Glutamatergic neuron (in vitro differentiated cells): Measurements from ENCODE around the gene ATG14. TPM values are rescaled to one million over a fixed set of nuclear protein-coding genes. Genes with fewer than 3 reads are reported as not detected.

ENCODE experiments used
- DNase-seq: peaks from one replicate; pipeline ENCODE4 v3.0.0; 2022
- H3K27ac Mint-ChIP-seq: one replicate; pipeline ENCODE4 v1.8.0; 2020; ENCODE audit warnings: mild to moderate bottlenecking, mixed read lengths, inconsistent platforms; ENCODE audit not compliant: unreplicated experiment
- H3K27me3 Mint-ChIP-seq: one replicate; pipeline ENCODE4 v1.8.0; 2020; ENCODE audit warnings: mild to moderate bottlenecking, moderate library complexity, mixed read lengths, inconsistent platforms; ENCODE audit not compliant: unreplicated experiment
- H3K36me3 Mint-ChIP-seq: one replicate; pipeline ENCODE4 v1.8.0; 2020; ENCODE audit warnings: mild to moderate bottlenecking, mixed read lengths, inconsistent platforms; ENCODE audit not compliant: unreplicated experiment
- H3K4me1 Mint-ChIP-seq: one replicate; pipeline ENCODE4 v1.8.0; 2020; ENCODE audit warnings: mild to moderate bottlenecking, low read depth, mixed read lengths, inconsistent platforms; ENCODE audit not compliant: unreplicated experiment
- H3K4me3 Mint-ChIP-seq: one replicate; pipeline ENCODE4 v1.8.0; 2020; ENCODE audit warnings: mild to moderate bottlenecking, mixed read lengths, inconsistent platforms; ENCODE audit not compliant: unreplicated experiment
- H3K9me3 Mint-ChIP-seq: one replicate; pipeline ENCODE4 v1.8.0; 2020; ENCODE audit warnings: mild to moderate bottlenecking, moderate library complexity, mixed read lengths, inconsistent platforms; ENCODE audit not compliant: unreplicated experiment
- total RNA-seq: library from RNA; stranded (reverse); fragmentation: NEBNext Ultra II Directional; extraction: Animal tissue kit (Norgen Biotek cat#: 25700); gene quantifications from one replicate; pipeline ENCODE4 v1.2.1, GENCODE V29; 2021; ENCODE audit not compliant: unreplicated experiment
- TF ChIP-seq, protein P1 (sequence below): fragments of 200-600 bp; sonication (generic); IDR thresholded peaks from one replicate; pipeline ENCODE4 v1.5.0; 2021; ENCODE audit not compliant: partially characterized antibody, unreplicated experiment

Gene ATG14
- total RNA-seq, 1 donor from 2014 or later = 13.5 TPM

DNA sequence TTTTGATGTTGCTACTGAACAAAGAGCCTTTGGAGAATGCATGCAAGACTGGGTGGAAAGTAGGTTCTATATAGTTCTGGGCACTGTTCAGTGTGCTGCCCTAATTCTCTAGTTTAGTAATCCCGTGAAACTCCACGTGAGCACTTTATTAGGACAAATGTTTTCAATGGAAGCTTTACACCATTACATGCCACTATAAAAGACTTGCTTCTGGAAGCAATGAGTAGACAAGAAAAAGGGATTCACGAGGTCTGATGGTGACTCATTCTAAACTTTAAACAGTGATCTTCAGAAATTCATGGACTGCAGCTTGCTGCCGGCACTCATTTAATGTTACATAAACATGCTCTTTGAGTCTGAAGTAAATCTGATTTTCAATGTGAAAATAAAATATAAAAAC is 22.3 kb downstream of the ATG14 start:
- TF ChIP-seq, protein P1, sequence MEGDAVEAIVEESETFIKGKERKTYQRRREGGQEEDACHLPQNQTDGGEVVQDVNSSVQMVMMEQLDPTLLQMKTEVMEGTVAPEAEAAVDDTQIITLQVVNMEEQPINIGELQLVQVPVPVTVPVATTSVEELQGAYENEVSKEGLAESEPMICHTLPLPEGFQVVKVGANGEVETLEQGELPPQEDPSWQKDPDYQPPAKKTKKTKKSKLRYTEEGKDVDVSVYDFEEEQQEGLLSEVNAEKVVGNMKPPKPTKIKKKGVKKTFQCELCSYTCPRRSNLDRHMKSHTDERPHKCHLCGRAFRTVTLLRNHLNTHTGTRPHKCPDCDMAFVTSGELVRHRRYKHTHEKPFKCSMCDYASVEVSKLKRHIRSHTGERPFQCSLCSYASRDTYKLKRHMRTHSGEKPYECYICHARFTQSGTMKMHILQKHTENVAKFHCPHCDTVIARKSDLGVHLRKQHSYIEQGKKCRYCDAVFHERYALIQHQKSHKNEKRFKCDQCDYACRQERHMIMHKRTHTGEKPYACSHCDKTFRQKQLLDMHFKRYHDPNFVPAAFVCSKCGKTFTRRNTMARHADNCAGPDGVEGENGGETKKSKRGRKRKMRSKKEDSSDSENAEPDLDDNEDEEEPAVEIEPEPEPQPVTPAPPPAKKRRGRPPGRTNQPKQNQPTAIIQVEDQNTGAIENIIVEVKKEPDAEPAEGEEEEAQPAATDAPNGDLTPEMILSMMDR = no peak
- H3K9me3 Mint-ChIP-seq = no peaks in the 10 kb centered on the region
- no peaks in the 10 kb centered on the region for H3K27me3 Mint-ChIP-seq
- no peak for DNase-seq
- H3K36me3 Mint-ChIP-seq = peaks cover 6% of the 10 kb centered on the region
- H3K4me1 Mint-ChIP-seq = no peaks in the 10 kb centered on the region
- H3K27ac Mint-ChIP-seq = no peak overlapping the region
- no peak overlapping the region for H3K4me3 Mint-ChIP-seq

GRCh38 chr14:55388160-55388559 is 23.5 kb downstream of the ATG14 start:
- Mint-ChIP-seq H3K27me3 (no peaks in the 10 kb centered on the region), H3K4me3 (no peak overlapping the region), H3K27ac (no peak overlapping the region), H3K36me3 (peaks cover 6% of the 10 kb centered on the region), H3K9me3 (no peaks in the 10 kb centered on the region), H3K4me1 (no peaks in the 10 kb centered on the region)
- DNase-seq = no peak
- TF ChIP-seq, protein P1 = no peak

- H3K27ac Mint-ChIP-seq = no peak overlapping the region
- TF ChIP-seq, protein P1 = no peak
- no peaks in the 10 kb centered on the region for H3K4me1 Mint-ChIP-seq
- H3K4me3 Mint-ChIP-seq = no peak overlapping the region
- H3K9me3 Mint-ChIP-seq = no peaks in the 10 kb centered on the region
- no peaks in the 10 kb centered on the region for H3K27me3 Mint-ChIP-seq
- DNase-seq = no peak
- H3K36me3 Mint-ChIP-seq = peaks cover 6% of the 10 kb centered on the region
Observed at GRCh38 chr14:55387121-55387520, 24.5 kb downstream of the ATG14 start.

DNA sequence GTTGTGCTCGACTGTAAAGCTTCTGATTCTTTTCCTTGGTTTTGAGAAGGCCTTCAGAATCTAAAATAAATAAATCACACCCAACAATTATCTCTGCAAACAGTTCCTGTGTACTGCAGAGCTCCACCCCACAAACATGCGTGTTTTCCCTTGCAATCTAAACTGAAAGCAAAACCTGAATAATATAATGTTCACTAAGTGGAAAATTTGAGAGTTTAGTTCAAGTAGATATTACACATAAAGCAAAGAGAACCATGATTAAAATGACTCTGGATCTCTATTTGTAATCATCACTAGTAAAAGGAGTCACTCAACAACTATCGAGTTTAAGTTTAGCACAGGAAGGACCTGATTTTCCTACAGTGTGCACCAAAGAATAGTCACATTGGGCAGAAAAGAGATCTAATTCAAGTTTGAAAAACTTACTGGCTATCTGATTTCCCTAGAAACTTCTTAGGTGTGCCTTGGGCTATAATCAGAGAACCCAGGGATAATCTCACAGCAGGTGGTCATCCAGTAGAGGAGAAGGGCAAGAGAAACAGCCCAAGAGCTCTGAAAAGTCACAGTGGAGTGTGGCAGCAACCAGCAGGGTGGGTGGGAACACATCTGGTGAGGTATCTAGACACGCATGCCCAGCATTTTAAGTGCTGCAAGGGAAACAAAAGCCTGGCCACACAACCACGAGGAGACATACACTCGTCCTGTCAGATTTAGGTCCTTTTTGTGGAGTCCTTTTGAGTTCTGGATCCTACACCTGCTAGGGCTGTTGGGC is 25.4 kb downstream of the ATG14 start:
- H3K4me1 Mint-ChIP-seq = no peaks in the 10 kb centered on the region
- H3K27ac Mint-ChIP-seq = no peak overlapping the region
- H3K36me3 Mint-ChIP-seq = peaks cover 6% of the 10 kb centered on the region
- H3K4me3 Mint-ChIP-seq = no peak overlapping the region
- H3K27me3 Mint-ChIP-seq = no peaks in the 10 kb centered on the region
- no peak for DNase-seq
- H3K9me3 Mint-ChIP-seq = no peaks in the 10 kb centered on the region
- TF ChIP-seq, protein P1 = no peak

- H3K4me1 Mint-ChIP-seq = no peaks in the 10 kb centered on the region
- no peaks in the 10 kb centered on the region for H3K27me3 Mint-ChIP-seq
- no peak overlapping the region for H3K4me3 Mint-ChIP-seq
- TF ChIP-seq, protein P1 = no peak
- H3K9me3 Mint-ChIP-seq = no peaks in the 10 kb centered on the region
- peaks cover 6% of the 10 kb centered on the region for H3K36me3 Mint-ChIP-seq
- no peak overlapping the region for H3K27ac Mint-ChIP-seq
- no peak for DNase-seq
Observed at GRCh38 chr14:55384536-55384935, 27.1 kb downstream of the ATG14 start.
